GM11168 (cell line): ENCODE measurements around the gene NECAB3.
"Not testable (repeated sequence)": the region's sequence is repeated elsewhere in the genome, so short reads cannot be mapped to it uniquely, and the experiment has no call there.

Source experiments
- in situ Hi-C: fragments of 300-500 bp; cut with MboI; formaldehyde crosslinking; loops from one replicate; pipeline ENCODE4 v1.12.0; 2022; ENCODE audit warnings: low sequenced_read_pairs; ENCODE audit not compliant: unreplicated experiment

Gene NECAB3

DNA sequence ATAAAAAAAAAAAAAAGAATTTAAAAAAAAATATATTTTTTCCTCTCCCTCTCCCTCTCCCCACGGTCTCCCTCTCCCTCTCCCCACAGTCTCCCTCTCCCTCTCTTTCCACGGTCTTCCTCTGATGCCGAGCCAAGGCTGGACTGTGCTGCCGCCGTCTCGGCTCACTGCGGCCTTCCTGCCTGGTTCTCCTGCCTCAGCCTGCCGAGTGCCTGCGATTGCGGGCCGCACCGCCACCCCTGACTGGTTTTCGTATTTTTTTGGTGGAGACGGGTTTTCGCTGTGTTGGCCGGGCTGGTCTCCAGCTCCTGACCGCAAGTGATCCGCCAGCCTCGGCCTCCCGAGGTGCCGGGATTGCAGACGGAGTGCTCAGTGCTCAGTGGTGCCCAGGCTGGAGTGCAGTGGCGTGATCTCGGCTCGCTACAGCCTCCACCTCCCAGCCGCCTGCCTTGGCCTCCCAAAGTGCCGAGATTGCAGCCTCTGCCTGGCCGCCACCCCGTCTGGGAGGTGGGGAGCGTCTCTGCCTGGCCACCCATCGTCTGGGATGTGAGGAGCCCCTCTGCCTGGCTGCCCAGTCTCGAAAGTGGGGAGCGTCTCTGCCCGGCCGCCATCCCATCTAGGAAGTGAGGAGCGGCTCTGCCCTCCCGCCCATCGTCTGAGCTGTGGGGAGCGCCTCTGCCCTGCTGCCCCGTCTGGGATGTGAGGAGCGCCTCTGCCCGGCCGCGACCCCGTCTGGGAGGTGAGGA, 26.6 kb upstream of the NECAB3 start:
- in situ Hi-C loops, result not testable (repeated sequence)

DNA sequence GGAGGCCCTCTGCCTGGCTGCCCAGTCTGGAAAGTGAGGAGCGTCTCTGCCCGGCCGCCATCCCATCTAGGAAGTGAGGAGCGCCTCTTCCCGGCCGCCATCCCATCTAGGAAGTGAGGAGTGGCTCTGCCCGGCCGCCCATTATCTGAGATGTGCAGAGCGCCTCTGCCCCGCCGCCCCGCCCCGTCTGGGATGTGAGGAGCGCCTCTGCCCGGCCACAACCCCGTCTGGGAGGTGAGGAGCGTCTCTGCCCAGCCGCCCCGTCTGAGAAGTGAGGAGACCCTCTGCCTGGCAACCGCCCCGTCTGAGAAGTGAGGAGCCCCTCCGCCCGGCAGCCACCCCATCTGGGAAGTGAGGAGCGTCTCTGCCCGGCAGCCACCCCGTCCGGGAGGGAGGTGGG, 24.7 kb upstream of the NECAB3 start:
- in situ Hi-C loops, result not testable (repeated sequence)

DNA sequence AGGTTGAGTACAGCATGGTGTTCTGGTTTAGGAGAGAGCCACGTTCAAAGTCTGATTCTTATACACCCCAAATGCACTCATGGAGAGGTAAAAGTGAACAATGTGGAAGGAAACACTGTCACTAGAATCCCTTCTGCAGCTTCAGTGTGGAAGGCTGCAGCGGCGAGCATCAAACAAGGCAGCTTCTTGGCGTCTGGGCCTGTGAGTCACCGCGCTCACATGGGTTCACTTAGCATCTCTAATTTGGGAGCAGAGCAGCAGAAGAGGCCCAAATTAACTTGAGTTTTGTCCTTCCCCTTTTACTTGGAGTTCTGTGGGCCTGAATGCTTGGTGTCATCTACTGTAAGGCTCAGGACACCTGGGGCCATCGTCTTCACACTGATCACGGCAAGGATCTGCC, 22.9 kb upstream of the NECAB3 start:
- in situ Hi-C loops, result no loop called here

DNA sequence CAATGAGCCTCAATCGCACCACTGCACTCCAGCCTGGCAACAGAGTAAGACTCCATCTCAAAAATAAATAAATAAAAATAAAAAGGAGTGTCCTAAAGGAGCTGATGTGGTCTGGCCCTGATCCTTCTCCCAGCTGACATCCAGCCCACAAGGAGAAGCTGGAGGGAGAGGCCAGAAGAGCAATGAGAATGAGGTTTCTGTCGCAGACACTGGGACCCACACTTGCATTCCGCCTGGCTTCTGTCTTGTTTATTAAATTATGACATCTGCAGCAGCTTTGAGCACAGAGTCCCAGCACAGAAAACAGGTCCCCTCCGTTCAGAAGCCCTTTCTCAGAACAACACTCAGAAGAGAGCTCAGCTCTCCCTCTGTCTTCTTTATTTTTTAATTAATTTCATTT, 22.2 kb upstream of the NECAB3 start:
- in situ Hi-C loops, result no loop called here

DNA sequence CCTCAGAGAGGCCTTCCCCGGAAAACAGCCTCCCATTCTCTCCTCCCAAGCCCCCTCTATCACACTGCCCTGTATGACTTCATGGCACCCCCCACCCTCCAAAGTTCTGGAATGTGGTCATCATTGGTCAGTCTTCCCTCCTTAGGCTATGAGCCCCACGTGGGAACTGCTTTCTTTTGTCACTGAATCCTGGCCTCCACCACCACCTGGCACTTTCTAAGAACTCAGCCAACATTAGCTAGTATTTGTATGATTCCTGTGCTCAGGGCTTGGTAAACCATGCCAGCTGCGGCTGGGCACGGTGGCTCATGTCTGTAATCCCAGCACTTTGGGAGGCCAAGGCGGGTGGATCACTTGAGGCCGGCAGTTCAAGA, 20.4 kb upstream of the NECAB3 start:
- in situ Hi-C loops, result no loop called here

DNA sequence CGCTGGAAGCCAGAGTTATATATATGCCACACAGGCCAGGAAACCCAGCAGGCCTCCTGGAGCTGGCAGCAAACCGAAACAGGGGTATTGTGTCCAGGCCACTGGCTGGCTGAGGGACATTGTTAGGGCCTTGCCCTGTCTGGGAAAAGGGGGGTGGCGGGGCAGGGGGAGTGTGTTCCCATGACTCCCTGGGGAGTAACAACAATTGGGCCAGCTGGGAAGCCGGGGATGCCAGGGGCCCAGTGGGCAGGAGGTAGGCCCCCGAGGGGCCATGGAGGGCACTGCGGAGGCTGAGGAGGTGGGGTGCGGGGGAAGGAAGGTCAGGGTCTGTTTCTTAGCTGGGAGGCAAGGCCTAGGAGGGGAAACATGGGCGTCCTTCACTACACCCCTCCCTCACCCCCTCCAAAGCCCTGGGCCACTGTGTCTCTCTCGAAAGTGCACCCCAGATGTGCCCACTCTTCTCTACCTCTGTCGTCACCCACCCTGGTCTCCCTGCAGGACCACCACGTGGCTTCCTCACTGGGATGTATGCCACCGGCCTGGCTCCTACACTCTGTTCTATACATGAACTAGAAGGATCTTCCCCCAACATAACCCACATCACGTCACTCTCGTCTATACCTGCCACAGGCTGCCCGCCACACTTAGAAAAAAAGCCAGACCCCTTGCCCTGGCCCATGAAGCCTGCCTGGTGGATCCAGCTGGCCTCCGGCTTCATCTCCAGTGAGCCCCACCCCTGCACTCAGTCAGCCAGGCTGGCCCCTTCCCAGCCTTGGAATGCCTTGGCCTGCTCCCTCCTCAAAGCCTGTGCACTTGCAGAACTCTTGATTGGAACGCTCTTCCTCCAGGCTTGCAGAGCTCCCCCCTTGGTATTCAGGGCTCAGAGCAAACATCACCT, 19.8 kb upstream of the NECAB3 start:
- in situ Hi-C loops, result no loop called here

DNA sequence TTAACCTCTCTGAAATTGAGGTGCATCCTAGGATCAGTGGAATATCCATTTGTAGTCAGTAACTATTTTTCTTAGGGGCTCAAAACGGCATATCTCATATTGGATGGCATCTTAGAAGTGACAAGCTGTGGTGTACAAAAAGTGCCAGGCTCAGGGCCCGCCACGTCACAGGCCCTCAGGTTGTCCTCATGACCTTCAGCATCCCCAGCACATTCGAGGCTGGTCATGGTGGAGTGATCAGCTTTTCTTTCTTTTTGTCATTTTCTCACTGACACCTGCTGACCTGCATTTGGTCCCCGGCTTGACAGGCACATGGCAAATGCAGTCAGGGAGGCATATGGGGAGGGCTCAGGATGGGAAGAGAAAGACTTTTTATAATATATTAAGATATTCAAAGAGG, 19.1 kb upstream of the NECAB3 start:
- in situ Hi-C loops, result no loop called here

DNA sequence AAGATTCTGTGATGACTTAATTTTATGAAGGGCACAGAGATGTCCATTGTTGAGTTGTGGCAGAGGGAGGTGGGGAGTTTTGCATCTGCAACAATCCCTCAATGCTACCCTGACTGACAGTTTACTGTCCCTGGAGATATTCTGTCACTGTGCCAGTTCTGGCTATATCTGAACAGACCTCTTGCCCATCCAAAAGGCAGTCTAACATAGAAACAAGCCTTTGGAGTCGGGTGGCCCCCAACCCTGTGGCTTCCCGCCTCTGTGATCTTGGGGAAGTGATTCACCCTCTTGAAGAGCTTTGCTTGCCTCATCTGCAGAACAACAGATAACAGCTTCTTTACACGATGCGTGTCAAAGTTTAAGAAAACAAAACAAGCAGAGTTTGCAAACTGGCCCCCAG, 15.7 kb upstream of the NECAB3 start:
- in situ Hi-C loops, result no loop called here

DNA sequence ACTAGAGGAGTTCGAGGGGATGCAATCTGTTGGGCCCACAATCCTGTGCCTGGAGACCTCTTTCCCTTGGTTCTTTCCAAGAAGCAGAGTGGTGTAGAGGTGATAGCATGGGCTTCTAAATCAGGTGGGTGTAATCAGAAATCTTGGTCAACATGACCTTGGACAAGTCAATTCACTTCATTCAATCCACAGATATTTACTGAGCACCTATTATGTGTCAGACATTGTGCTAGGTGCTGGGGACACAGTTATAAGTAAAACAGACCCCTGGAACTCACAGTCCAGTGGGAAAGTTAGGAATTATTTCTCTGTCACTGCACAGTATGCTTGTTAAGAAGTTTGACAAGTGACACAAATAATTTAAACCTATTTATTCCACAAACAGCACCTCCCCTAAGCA, 15.3 kb upstream of the NECAB3 start:
- in situ Hi-C loops, result no loop called here

DNA sequence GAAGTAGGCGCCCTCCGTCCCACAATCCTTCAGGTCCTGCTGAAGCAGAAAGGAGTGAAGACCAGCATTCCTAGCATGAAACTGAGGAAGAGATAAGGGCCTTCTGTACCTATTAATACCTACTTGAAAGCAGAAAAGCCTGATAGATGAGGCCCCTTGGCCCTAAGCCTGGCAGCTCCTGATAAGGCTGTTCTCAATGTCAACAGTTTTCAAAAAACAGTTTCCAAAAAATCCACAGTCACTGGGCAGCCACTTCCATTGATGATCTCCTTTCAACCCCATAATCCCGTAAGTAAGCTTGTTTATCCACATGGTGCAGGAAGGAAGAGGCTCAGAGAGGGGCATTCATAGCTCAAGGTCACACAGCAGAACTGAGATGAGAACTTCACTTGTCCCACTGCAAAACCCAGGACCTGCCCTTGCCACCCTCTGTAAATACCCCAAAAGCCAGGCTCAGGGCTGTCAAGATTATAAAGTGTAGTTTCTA, 14.8 kb upstream of the NECAB3 start:
- in situ Hi-C loops, result no loop called here

DNA sequence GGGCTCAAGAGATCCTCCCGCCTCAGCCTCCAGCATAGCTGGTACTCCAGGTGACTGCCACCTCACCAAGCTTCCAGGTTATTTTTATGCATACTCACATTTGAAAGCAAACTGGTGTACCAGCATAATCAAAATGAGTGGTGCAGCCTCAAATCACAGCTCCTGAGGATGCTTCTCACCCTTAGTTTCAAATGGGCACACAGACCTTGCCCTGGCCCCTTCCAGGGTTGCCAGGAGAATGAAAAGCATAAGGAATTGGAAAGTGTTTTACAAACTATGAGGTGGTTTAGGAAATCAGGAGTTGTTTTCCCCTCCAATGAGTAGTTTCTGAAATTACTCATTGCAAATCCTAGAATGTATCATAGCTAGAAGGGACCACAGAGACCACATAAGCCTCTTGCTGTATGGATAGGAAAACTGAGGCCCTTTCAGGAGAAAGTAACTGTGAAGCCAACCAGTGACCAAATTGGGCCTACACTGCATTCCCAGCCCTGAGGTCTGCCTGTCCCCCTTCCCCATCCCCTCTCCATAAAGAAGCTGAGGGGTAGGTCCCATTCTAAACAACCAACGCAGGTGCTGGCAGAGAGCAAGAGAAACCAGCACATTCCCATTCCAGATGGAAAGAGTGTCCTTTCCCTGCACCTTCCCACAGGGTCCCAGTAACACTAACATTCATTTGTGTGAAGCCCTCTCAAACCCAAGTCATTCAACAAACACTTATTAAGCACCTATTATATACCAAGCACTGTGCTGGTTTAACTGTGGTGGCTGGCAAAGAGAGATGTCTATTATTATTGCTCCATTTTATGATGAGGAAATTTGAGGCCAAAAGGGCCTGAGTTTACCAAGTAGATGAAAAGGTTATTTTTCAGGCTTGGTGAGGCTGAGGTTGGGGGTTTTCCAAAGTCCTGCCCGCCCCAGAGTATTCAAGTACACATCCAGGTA, 14.0 kb upstream of the NECAB3 start:
- in situ Hi-C loops, result no loop called here

DNA sequence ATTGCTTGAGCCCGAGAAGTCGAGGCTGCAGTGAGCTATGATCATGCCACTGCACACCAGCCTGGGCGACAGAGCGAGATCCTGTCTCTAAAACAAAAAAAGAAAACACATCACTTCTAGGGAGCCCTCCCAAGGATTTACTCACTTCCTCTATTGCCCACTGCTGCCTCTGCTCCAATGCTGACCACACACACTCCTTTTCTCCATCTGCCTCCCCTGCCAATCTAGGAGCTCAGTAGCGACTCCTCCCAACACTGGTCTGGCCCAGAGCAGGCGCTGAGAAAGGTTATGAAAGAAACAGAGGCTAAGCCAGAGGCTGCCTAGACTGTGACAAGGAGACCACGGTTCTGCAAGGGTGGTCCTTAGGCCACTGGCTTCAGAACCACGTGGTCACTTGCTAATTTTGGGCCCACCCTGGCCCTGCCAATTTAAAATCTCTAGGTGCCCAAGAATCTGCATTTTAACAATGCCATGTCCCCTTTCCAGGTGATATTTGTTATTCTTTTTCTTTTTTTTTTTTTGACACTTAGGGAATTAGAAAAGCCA, 13.2 kb upstream of the NECAB3 start:
- in situ Hi-C loops, result no loop called here

DNA sequence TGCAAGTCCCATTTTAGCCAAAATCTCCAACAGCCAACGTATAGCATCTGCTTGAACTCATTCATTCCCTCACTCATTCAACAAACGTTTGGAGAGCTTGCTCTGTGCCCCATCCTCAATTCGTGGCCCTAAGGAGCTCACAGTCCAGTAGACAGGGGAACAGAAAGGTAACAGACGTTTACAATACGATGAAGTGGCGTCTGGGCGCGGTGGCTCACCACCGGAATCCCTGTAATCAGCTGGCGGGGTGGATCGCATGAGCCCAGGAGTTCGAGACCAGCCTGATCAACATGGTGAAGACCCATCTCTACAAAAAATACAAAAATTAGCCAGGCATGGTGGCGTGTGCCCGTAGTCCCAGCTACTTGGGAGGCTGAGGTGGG, 12.7 kb upstream of the NECAB3 start:
- in situ Hi-C loops, result no loop called here

DNA sequence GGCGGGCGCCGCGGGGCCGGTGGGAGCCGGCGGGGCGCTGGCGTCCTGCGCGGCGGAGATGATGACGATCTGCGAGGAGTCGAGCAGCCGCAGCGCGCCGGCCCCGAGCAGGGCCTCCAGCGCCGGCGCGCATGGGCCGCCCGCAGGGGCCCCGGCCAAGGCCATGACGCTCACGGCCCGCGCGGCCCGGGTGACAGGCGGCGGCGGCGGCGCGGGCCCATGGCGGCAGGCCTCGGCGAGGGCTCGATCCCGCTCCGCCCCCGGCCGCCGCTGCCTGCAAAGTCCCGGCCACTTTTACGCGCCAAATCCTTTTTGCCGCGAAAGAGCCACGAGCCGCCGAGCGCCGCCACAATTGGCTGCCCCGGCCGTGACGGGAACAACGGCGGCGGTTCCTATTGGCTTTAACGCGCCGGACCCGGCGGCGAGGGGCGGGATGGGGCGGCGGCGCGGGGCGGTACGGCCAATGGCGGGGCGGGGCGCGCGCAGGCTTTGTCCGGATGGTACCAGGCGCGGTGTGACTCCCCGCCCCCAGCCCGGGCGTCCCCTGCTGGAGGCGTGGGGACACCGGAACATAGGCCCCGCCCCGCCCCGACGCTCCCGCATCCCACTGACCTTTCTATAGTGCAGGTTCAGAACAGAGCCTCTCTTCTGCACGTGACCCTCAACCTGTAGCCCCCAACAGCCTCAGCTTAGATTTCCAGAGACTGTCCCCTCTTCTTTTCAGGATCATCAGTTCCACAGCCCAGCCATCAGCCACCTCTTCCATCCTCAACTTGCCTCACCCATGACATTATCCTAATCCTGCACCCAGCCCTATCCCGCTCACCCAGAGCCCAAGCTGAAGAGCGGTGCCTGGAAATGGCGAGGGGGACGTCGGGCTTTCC, 12.1 kb upstream of the NECAB3 start, which contains the start of gene E2F1:
Gene E2F1, minus strand, starts transcription at position 286 of the 884 bp plus-strand sequence. Its CDS starts 121 bp downstream, at position 165.
- in situ Hi-C loops, result no loop called here

DNA sequence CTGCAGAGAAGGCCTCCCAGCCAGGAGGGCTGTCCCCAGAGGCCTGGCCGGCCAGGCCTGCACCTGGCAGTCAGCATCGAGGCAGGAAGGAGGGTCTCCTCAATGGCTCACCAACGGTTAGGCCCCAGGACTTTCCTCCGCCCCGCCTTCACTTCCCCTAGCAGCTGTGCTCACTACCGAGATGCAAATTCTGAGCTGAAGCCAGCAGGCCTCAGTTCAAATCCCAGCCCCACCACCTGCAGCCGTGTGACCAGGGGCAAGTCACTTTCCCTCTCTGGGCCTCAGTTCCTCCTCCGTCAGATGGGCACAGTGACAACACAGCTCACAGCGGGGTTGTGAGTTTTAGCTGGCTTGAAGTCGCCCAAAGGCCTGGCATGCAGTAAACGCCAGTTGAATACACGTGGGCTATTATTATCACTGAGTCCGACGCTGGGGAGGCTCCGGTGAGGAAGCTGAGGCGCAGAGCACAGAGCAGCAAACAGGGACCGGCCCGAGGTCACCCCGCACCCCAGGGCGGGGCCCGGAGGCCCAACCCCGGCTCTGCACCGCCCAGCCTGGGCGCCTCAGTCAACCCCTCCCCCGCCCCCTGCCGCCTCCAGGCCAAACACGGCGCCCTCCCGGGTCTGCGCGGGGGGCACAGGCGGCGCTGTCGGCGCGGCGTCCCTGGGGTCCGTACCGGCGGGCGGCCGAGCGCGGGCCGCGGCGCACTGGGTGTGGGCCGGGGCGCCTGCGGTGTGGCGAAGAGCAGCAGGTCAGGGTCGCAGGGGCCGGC, 11.3 kb upstream of the NECAB3 start:
- in situ Hi-C loops, result no loop called here

DNA sequence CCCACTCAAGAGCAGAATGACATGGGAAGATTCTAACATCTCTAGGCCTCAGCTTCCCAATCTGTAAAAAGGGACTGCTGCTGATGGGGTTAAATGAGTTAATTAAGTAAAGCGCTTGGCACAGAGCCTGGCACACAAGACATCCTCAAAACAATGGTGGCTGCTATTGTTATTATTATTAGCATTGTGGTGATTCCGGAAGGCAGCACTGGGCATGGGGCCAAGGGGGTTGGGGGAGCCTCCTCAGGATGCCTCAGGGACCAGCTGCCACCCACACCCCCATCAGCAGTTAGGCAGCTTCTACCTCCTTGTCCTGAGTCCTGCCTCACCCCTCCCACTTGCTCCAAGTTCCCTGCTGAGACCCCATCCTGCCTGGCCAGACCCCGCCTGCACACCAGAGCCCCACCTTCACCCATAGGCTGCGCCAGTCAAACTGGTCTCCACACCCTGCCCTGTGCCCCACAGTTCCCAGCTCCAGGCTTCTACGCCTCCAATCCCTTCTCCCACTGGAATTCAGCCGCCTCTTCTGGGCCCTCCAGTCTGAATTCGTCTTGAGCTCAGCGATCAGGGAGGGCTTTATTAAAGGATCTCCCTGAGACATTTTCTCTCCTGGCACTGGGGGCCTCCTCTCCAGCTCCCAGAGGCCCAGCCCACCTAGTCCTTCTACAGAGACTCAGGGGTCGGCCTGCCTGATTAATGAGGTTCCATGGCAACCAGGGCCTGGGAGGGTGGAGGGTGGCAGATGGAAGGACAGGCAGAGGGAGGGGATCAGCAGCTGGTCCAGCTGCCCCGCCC, 10.5 kb upstream of the NECAB3 start:
- in situ Hi-C loops, result no loop called here

DNA sequence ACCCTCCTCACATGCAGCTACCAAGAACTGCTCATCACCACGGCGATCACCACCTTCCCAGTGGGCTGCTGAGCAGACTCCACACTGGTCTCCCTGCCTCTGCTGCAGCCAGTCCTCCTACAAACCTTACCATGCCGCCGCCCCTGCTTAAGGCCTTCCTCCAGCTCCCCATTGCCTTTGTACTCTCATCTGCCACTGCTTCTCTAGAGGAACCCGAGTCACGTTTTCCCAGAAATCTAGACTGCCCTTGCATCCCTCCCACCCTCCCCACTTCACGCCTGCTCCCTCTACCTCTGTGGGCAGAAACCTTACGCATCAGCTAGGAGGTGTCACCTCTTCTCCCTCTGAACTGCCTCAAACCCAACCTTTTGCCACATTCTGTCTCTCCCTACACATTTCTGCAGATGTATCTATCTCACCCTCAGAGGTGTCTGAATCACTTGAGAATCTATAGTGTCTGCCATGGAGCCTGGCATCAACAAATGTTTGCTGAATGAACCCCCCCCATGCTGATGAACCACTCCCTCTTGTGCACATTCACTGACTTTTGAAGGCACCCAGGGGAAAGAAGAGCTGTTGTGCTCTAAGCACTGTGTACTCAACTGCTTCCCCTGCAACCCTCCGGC, 7.6 kb upstream of the NECAB3 start:
- in situ Hi-C loops, result no loop called here
